HL-60 (cell line): ENCODE measurements around the gene INSC.

ENCODE experiments used
- DNase-seq, 2 experiments: peaks; one replicate each; pipeline ENCODE4 v3.0.0-alpha.2; 2010 to 2020; ENCODE audit warnings: low read depth in 1 of 2, low spot score in 1 of 2
- H3K27ac ChIP-seq: fragments of 250-450 bp; sonication (Bioruptor Pico); replicated peaks from 2 replicates; pipeline ENCODE4 v1.5.1; 2020; ENCODE audit warnings: mild to moderate bottlenecking, moderate library complexity
- H3K27me3 ChIP-seq: fragments of 250-450 bp; sonication (Bioruptor Pico); 2 replicates; pipeline ENCODE4 v1.5.1; 2021; ENCODE audit warnings: mild to moderate bottlenecking, moderate library complexity; ENCODE audit not compliant: insufficient read depth, poor library complexity, severe bottlenecking
- H3K4me3 ChIP-seq: replicated peaks from 2 replicates; pipeline ENCODE4 v1.5.1; 2011; ENCODE audit warnings: mild to moderate bottlenecking, control low read depth, low read length; ENCODE audit not compliant: insufficient read depth
- CTCF ChIP-seq: IDR thresholded peaks from one replicate; pipeline ENCODE4 v1.5.1; 2011; ENCODE audit warnings: low read length, control low read depth, inconsistent platforms; ENCODE audit not compliant: insufficient read depth
- GABPA ChIP-seq: IDR thresholded peaks from 2 replicates; pipeline ENCODE4 v1.6.1; 2012; ENCODE audit warnings: low read depth
- POLR2AphosphoS5 ChIP-seq: IDR thresholded peaks from 2 replicates; pipeline ENCODE4 v1.6.1; 2012; ENCODE audit warnings: low read depth
- REST ChIP-seq: IDR thresholded peaks from 2 replicates; pipeline ENCODE4 v1.6.1; 2012; ENCODE audit warnings: low read depth; ENCODE audit not compliant: insufficient replicate concordance
- SPI1 ChIP-seq: IDR thresholded peaks from 2 replicates; pipeline ENCODE4 v1.6.1; 2012; ENCODE audit warnings: low read depth, mild to moderate bottlenecking, borderline replicate concordance

INSC gene

GRCh38 chr11:15268598-15268997 is 153.9 kb downstream of the INSC start:
- no peaks in the 10 kb centered on the region for H3K27me3 ChIP-seq

GRCh38 chr11:15275141-15275540 is 160.4 kb downstream of the INSC start:
- TF ChIP-seq GABPA (no peak), CTCF (no peak), POLR2AphosphoS5 (no peak), REST (no peak), SPI1 (no peak)
- Histone ChIP-seq H3K27me3 (peaks cover 4% of the 10 kb centered on the region), H3K27ac (no peak overlapping the region), H3K4me3 (no peak overlapping the region)
- no peak for DNase-seq

More at GRCh38 chr11:15268598-15268997, 153.9 kb downstream of the INSC start:
- no peak overlapping the region for H3K4me3 ChIP-seq
- no peak overlapping the region for H3K27ac ChIP-seq
- no peak for DNase-seq
- TF ChIP-seq SPI1 (no peak), REST (no peak), POLR2AphosphoS5 (no peak), GABPA (no peak), CTCF (no peak)

GRCh38 chr11:15276621-15277020 is 161.9 kb downstream of the INSC start:
- TF ChIP-seq GABPA (no peak), POLR2AphosphoS5 (no peak), CTCF (no peak), REST (no peak), SPI1 (no peak)
- DNase-seq: no peak
- Histone ChIP-seq H3K27me3 (peaks cover 4% of the 10 kb centered on the region), H3K4me3 (no peak overlapping the region), H3K27ac (no peak overlapping the region)
